ENCODE results near the gene CLPTM1.
"Not testable (repeated sequence)": the region's sequence is repeated elsewhere in the genome, so short reads cannot be mapped to it uniquely, and the experiment has no call there.

Gene CLPTM1

GRCh38 chr19:44973982-44974735 lies 19.0 kb downstream of the CLPTM1 start:
- no peak for DNase-seq (ENCODE audit: low read depth in 1 of 2, low spot score in 1 of 2)

- no peak for DNase-seq (ENCODE audit: low read depth in 1 of 2, low spot score in 1 of 2)
These were observed 19.7 kb downstream of the CLPTM1 start for GRCh38 chr19:44974857-44975256.

- DNase-seq (ENCODE audit: low read depth in 1 of 2, low spot score in 1 of 2), result no peak
These were observed 20.3 kb downstream of the CLPTM1 start for GRCh38 chr19:44975444-44975843.

- no peak for DNase-seq (ENCODE audit: low read depth in 1 of 2, low spot score in 1 of 2)
These were observed 28.8 kb downstream of the CLPTM1 start for GRCh38 chr19:44984005-44984404.

- no peak for DNase-seq (ENCODE audit: low read depth in 1 of 2, low spot score in 1 of 2)
These were observed 30.3 kb downstream of the CLPTM1 start for GRCh38 chr19:44985445-44985844.

- no peak for DNase-seq (ENCODE audit: low read depth in 1 of 2, low spot score in 1 of 2)
These were observed 31.2 kb downstream of the CLPTM1 start for GRCh38 chr19:44986389-44986788.

GRCh38 chr19:44987148-44987675 lies 32.0 kb downstream of the CLPTM1 start:
- DNase-seq (ENCODE audit: low read depth in 1 of 2, low spot score in 1 of 2), result no peak

GRCh38 chr19:44988273-44988672 lies 33.1 kb downstream of the CLPTM1 start:
- DNase-seq (ENCODE audit: low read depth in 1 of 2, low spot score in 1 of 2), result no peak

GRCh38 chr19:44988896-44989556 lies 33.8 kb downstream of the CLPTM1 start:
- peak; percentile 35 to 55 for DNase-seq (ENCODE audit: low read depth in 1 of 2, low spot score in 1 of 2)

- DNase-seq (ENCODE audit: low read depth in 1 of 2, low spot score in 1 of 2), result no peak
These were observed 35.3 kb downstream of the CLPTM1 start for GRCh38 chr19:44990459-44990858.

- DNase-seq (ENCODE audit: low read depth in 1 of 2, low spot score in 1 of 2), result no peak
These were observed 35.8 kb downstream of the CLPTM1 start for GRCh38 chr19:44990966-44991365.

- no peak for DNase-seq (ENCODE audit: low read depth in 1 of 2, low spot score in 1 of 2)
These were observed 37.4 kb downstream of the CLPTM1 start for GRCh38 chr19:44992336-44993163.

GRCh38 chr19:44993526-44993925 lies 38.3 kb downstream of the CLPTM1 start:
- no peak for DNase-seq (ENCODE audit: low read depth in 1 of 2, low spot score in 1 of 2)

GRCh38 chr19:44993926-44994537 lies 38.9 kb downstream of the CLPTM1 start:
- DNase-seq (ENCODE audit: low read depth in 1 of 2, low spot score in 1 of 2), result no peak

GRCh38 chr19:44998025-44998424 lies 42.8 kb downstream of the CLPTM1 start:
- no peak for DNase-seq (ENCODE audit: low read depth in 1 of 2, low spot score in 1 of 2)

GRCh38 chr19:44999131-44999925 lies 44.1 kb downstream of the CLPTM1 start:
- DNase-seq (ENCODE audit: low read depth in 1 of 2, low spot score in 1 of 2), result not testable (repeated sequence)

- DNase-seq (ENCODE audit: low read depth in 1 of 2, low spot score in 1 of 2), result not testable (repeated sequence)
These were observed 45.5 kb downstream of the CLPTM1 start for GRCh38 chr19:45000665-45001064.

GRCh38 chr19:45001087-45001739 lies 46.0 kb downstream of the CLPTM1 start, which contains the start of gene RELB:
Gene RELB (plus strand): TSS chr19:45001464. CDS start chr19:45001580, 116 bp downstream.
- DNase-seq (ENCODE audit: low read depth in 1 of 2, low spot score in 1 of 2), result peak; percentile 95 to 99

- DNase-seq (ENCODE audit: low read depth in 1 of 2, low spot score in 1 of 2), result no peak
These were observed 48.3 kb downstream of the CLPTM1 start for GRCh38 chr19:45003485-45003884.

GRCh38 chr19:45005787-45006186 lies 50.6 kb downstream of the CLPTM1 start:
- no peak for DNase-seq (ENCODE audit: low read depth in 1 of 2, low spot score in 1 of 2)

All from stimulated activated CD4-positive, alpha-beta T cell treated with anti-CD3 and anti-CD28 coated beads, Interleukin-15, amount 100 ng/mL, for 1 hour (primary cell).